Measurements from ENCODE around the gene GUK1.

DNA sequence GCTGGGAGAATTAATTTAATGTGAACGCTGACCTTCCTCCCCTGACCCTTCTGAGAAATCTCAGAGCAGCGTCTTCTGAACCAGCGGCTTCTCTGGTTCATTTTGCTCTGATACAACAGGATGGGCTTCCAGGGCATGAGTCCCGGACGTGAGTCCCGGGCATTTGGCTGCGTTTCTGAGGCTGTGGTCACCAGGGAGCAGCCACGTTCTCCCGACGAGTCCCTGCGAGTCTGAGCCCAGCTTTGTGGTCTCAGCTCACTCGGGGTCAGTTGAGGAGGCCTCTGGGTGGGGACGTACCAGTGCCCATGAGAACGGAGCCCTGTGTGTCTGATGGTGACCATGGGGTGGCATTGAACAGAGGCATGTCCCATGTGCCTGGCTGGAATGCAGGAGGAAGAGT is 50.1 kb downstream of the GUK1 start:
- TF ChIP-seq, protein P1, sequence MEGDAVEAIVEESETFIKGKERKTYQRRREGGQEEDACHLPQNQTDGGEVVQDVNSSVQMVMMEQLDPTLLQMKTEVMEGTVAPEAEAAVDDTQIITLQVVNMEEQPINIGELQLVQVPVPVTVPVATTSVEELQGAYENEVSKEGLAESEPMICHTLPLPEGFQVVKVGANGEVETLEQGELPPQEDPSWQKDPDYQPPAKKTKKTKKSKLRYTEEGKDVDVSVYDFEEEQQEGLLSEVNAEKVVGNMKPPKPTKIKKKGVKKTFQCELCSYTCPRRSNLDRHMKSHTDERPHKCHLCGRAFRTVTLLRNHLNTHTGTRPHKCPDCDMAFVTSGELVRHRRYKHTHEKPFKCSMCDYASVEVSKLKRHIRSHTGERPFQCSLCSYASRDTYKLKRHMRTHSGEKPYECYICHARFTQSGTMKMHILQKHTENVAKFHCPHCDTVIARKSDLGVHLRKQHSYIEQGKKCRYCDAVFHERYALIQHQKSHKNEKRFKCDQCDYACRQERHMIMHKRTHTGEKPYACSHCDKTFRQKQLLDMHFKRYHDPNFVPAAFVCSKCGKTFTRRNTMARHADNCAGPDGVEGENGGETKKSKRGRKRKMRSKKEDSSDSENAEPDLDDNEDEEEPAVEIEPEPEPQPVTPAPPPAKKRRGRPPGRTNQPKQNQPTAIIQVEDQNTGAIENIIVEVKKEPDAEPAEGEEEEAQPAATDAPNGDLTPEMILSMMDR (IDR thresholded peaks at IDR 0.05), result no peak
- TF ChIP-seq POLR2A (IDR thresholded peaks at IDR 0.05), result no peak
